Daoy (cell line): Measurements from ENCODE around the gene GGTA1. TPM values are rescaled to one million over a fixed set of nuclear protein-coding genes. Genes with fewer than 3 reads are reported as not detected.
A peak's percentile ranks its signal among the peaks of the same experiment; 100 is the strongest.
"Not testable (repeated sequence)": the region's sequence is repeated elsewhere in the genome, so short reads cannot be mapped to it uniquely, and the experiment has no call there.

Experiments used
- DNase-seq: peaks from one replicate; pipeline ENCODE4 v3.0.0-alpha.2; 2015; ENCODE audit warnings: low read depth
- total RNA-seq: library from RNA; depleted of rRNA; stranded (reverse); fragments of >200 nt; shearing (Covaris generic); gene quantifications from 2 replicates; pipeline ENCODE4 v1.2.3, GENCODE V29; 2014

GGTA1 gene
- total RNA-seq, 1 experiment from 2014 or later, result not detected

GRCh38 chr9:121458449-121458848, 41.2 kb downstream of the GGTA1 start:
- DNase-seq, result not testable (repeated sequence)

- DNase-seq, result peak; percentile 45
Observed at GRCh38 chr9:121455527-121456239, 44.0 kb downstream of the GGTA1 start.

GRCh38 chr9:121454972-121455371, 44.7 kb downstream of the GGTA1 start:
- no peak for DNase-seq

GRCh38 chr9:121453232-121453892, 46.3 kb downstream of the GGTA1 start:
- DNase-seq, result no peak

- DNase-seq, result no peak
Observed at GRCh38 chr9:121452085-121452484, 47.6 kb downstream of the GGTA1 start.

- no peak for DNase-seq
Observed at GRCh38 chr9:121451586-121451985, 48.1 kb downstream of the GGTA1 start.

- no peak for DNase-seq
Observed at GRCh38 chr9:121450241-121450640, 49.4 kb downstream of the GGTA1 start.

- DNase-seq, result no peak
Observed at GRCh38 chr9:121449786-121450185, 49.9 kb downstream of the GGTA1 start.

GRCh38 chr9:121447321-121447834, 52.3 kb downstream of the GGTA1 start:
- DNase-seq, result peak; percentile 66

- peak; percentile 35 for DNase-seq
Observed at GRCh38 chr9:121445986-121446385, 53.7 kb downstream of the GGTA1 start.

- no peak for DNase-seq
Observed at GRCh38 chr9:121443981-121444380, 55.7 kb downstream of the GGTA1 start.

- no peak for DNase-seq
Observed at GRCh38 chr9:121441165-121441564, 58.5 kb downstream of the GGTA1 start.

GRCh38 chr9:121439711-121440664, 59.7 kb downstream of the GGTA1 start:
- DNase-seq, result peak; percentile 53

GRCh38 chr9:121439016-121439415, 60.6 kb downstream of the GGTA1 start:
- no peak for DNase-seq

GRCh38 chr9:121437891-121438290, 61.8 kb downstream of the GGTA1 start:
- no peak for DNase-seq

- DNase-seq, result not testable (repeated sequence)
Observed at GRCh38 chr9:121437046-121437445, 62.6 kb downstream of the GGTA1 start.

- peak; percentile 28 for DNase-seq
Observed at GRCh38 chr9:121434969-121435368, 64.7 kb downstream of the GGTA1 start.

- no peak for DNase-seq
Observed at GRCh38 chr9:121427899-121428298, 71.7 kb downstream of the GGTA1 start.

GRCh38 chr9:121424024-121424432, 75.6 kb downstream of the GGTA1 start:
- no peak for DNase-seq

GRCh38 chr9:121411993-121412392, 87.7 kb downstream of the GGTA1 start:
- no peak for DNase-seq

GRCh38 chr9:121405899-121406298, 93.7 kb downstream of the GGTA1 start:
- no peak for DNase-seq
